ENCODE measurements around the gene DLG5. TPM values are rescaled to one million over a fixed set of nuclear protein-coding genes. Genes with fewer than 3 reads are reported as not detected.
"Not testable (repeated sequence)": the region's sequence is repeated elsewhere in the genome, so short reads cannot be mapped to it uniquely, and the experiment has no call there.

Gene DLG5
- total and polyA plus RNA-seq, 2 experiments from 2014 or later: 15.5 to 29.3 TPM

- no peaks in the 10 kb centered on the region for H3K9me3 ChIP-seq (ENCODE audit: low read depth)
- H2AFZ ChIP-seq: no peak overlapping the region
- no peak overlapping the region for H3K4me2 ChIP-seq
- no peak for DNase-seq (ENCODE audit: low spot score)
- H3K4me1 ChIP-seq (ENCODE audit: insufficient read depth): no peaks in the 10 kb centered on the region
- no peak for TF ChIP-seq CTCF (IDR thresholded peaks at IDR 0.05; ENCODE audit: poor library complexity)
- TF ChIP-seq EZH2 (IDR thresholded peaks at IDR 0.05; ENCODE audit: borderline replicate concordance): no peak
- no peak for TF ChIP-seq EZH2phosphoT487 (IDR thresholded peaks at IDR 0.05; ENCODE audit: low read depth, severe bottlenecking, unreplicated experiment)
- H3K79me2 ChIP-seq: no peaks in the 10 kb centered on the region
- 89% methylated on average over 1 of the region's 1 CpG for WGBS (ENCODE audit: low lambda C conversion rate, missing lambda C conversion rate)
- H3K36me3 ChIP-seq (replicated peaks; ENCODE audit: insufficient read depth, low read depth): no peaks in the 10 kb centered on the region
- no peak overlapping the region for H3K4me3 ChIP-seq
- no peaks in the 10 kb centered on the region for H4K20me1 ChIP-seq (ENCODE audit: insufficient read depth, poor library complexity, severe bottlenecking)
- no peaks in the 10 kb centered on the region for H3K9me2 ChIP-seq (replicated peaks; ENCODE audit: insufficient read depth)
- no peaks in the 10 kb centered on the region for H3K27me3 ChIP-seq
- H3K27ac ChIP-seq: no peak overlapping the region
Measured at GRCh38 chr10:77768039-77768438, 158.5 kb downstream of the DLG5 start.

GRCh38 chr10:77763453-77764430 is 162.8 kb downstream of the DLG5 start:
- WGBS (ENCODE audit: low lambda C conversion rate, missing lambda C conversion rate): 75% methylated on average over 9 of the region's 9 CpGs
- H3K4me2 ChIP-seq: no peak overlapping the region
- H3K4me1 ChIP-seq (ENCODE audit: insufficient read depth): no peaks in the 10 kb centered on the region
- no peak for DNase-seq (ENCODE audit: low spot score)
- H3K27me3 ChIP-seq: no peaks in the 10 kb centered on the region
- TF ChIP-seq CTCF (IDR thresholded peaks at IDR 0.05; ENCODE audit: poor library complexity) (no peak), EZH2phosphoT487 (IDR thresholded peaks at IDR 0.05; ENCODE audit: low read depth, severe bottlenecking, unreplicated experiment) (no peak), EZH2 (IDR thresholded peaks at IDR 0.05; ENCODE audit: borderline replicate concordance) (no peak)
- no peaks in the 10 kb centered on the region for H3K9me2 ChIP-seq (replicated peaks; ENCODE audit: insufficient read depth)
- H4K20me1 ChIP-seq (ENCODE audit: insufficient read depth, poor library complexity, severe bottlenecking): no peaks in the 10 kb centered on the region
- no peak overlapping the region for H2AFZ ChIP-seq
- H3K9me3 ChIP-seq (ENCODE audit: low read depth): no peaks in the 10 kb centered on the region
- no peak overlapping the region for H3K4me3 ChIP-seq
- no peaks in the 10 kb centered on the region for H3K79me2 ChIP-seq
- no peak overlapping the region for H3K27ac ChIP-seq
- no peaks in the 10 kb centered on the region for H3K36me3 ChIP-seq (replicated peaks; ENCODE audit: insufficient read depth, low read depth)

- not testable (repeated sequence) for H3K4me2 ChIP-seq; H3K9me3 ChIP-seq (ENCODE audit: low read depth); H3K4me1 ChIP-seq (ENCODE audit: insufficient read depth); H3K27ac ChIP-seq; H3K36me3 ChIP-seq (replicated peaks; ENCODE audit: insufficient read depth, low read depth); H3K4me3 ChIP-seq; H4K20me1 ChIP-seq (ENCODE audit: insufficient read depth, poor library complexity, severe bottlenecking); H3K27me3 ChIP-seq; DNase-seq (ENCODE audit: low spot score); H2AFZ ChIP-seq; H3K9me2 ChIP-seq (replicated peaks; ENCODE audit: insufficient read depth); H3K79me2 ChIP-seq
- WGBS (ENCODE audit: low lambda C conversion rate, missing lambda C conversion rate): 94% methylated on average over 2 of the region's 2 CpGs
Measured at GRCh38 chr10:77758406-77758805, 168.1 kb downstream of the DLG5 start.
